Mesothelial cell of epicardium (in vitro differentiated cells): Measurements from ENCODE around the gene SPOCD1. TPM values are rescaled to one million over a fixed set of nuclear protein-coding genes. Genes with fewer than 3 reads are reported as not detected.

Source experiments
- DNase-seq, 2 experiments: peaks; one replicate each; pipeline ENCODE4 v3.0.0; 2021; ENCODE audit warnings: low spot score in 2 of 2; ENCODE audit not compliant: unreplicated experiment in 2 of 2
- H3K27ac Mint-ChIP-seq: 2 replicates; pipeline ENCODE4 v1.8.0; 2021; ENCODE audit warnings: mixed read lengths
- H3K27me3 Mint-ChIP-seq: 2 replicates; pipeline ENCODE4 v1.8.0; 2021; ENCODE audit warnings: low read depth, mixed read lengths
- H3K36me3 Mint-ChIP-seq: 2 replicates; pipeline ENCODE4 v1.8.0; 2021; ENCODE audit warnings: mixed read lengths
- H3K4me1 Mint-ChIP-seq: 2 replicates; pipeline ENCODE4 v1.8.0; 2021; ENCODE audit warnings: mixed read lengths
- H3K4me3 Mint-ChIP-seq: 2 replicates; pipeline ENCODE4 v1.8.0; 2021; ENCODE audit warnings: mild to moderate bottlenecking, moderate library complexity, mixed read lengths
- H3K9me3 Mint-ChIP-seq: 2 replicates; pipeline ENCODE4 v1.8.0; 2021; ENCODE audit warnings: mixed read lengths
- total RNA-seq: library from RNA; stranded (reverse); gene quantifications from 3 replicates; pipeline ENCODE4 v1.2.1, GENCODE V29; 2021
- TF ChIP-seq, protein P1 (sequence below): fragments of 200-600 bp; sonication (generic); IDR thresholded peaks from one replicate; pipeline ENCODE4 v1.5.0; 2021; ENCODE audit warnings: antibody characterized with exemption; ENCODE audit not compliant: unreplicated experiment

Gene SPOCD1
- total RNA-seq, 1 donor from 2014 or later, result 1.3 TPM

DNA sequence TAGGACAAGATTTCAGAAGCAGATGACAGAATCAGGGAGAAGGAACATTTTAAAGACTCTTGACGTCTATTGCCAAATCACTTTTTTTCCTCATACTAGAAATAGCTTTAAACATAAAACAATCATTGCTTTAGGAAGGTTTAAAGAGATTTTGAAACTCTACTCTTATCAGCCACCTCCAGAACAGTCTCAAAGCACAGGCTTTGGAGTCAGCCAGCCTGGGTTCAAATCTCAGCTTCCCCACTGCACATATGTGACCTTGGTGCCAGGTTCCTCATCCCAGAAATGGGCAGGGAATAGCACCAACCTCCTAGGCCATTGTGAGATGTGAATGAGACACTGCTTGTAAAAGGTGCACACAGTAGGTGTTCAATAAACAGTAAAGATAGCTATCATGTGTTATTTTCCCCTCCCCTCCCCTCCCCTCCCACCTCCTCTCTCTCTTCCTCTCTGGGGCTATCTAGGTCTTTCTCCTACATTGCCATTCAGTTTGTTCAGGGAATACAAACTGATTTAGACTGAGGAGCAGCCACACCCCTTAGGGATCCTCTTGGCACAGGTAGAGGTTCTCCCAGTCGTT, 20.6 kb downstream of the SPOCD1 start:
- H3K4me3 Mint-ChIP-seq, result no peak overlapping the region
- H3K4me1 Mint-ChIP-seq, result peaks cover 4% of the 10 kb centered on the region
- no peaks in the 10 kb centered on the region for H3K9me3 Mint-ChIP-seq
- TF ChIP-seq, protein P1, sequence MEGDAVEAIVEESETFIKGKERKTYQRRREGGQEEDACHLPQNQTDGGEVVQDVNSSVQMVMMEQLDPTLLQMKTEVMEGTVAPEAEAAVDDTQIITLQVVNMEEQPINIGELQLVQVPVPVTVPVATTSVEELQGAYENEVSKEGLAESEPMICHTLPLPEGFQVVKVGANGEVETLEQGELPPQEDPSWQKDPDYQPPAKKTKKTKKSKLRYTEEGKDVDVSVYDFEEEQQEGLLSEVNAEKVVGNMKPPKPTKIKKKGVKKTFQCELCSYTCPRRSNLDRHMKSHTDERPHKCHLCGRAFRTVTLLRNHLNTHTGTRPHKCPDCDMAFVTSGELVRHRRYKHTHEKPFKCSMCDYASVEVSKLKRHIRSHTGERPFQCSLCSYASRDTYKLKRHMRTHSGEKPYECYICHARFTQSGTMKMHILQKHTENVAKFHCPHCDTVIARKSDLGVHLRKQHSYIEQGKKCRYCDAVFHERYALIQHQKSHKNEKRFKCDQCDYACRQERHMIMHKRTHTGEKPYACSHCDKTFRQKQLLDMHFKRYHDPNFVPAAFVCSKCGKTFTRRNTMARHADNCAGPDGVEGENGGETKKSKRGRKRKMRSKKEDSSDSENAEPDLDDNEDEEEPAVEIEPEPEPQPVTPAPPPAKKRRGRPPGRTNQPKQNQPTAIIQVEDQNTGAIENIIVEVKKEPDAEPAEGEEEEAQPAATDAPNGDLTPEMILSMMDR, result no peak
- peaks cover 4% of the 10 kb centered on the region for H3K27me3 Mint-ChIP-seq
- no peak for DNase-seq
- no peaks in the 10 kb centered on the region for H3K36me3 Mint-ChIP-seq
- no peak overlapping the region for H3K27ac Mint-ChIP-seq

DNA sequence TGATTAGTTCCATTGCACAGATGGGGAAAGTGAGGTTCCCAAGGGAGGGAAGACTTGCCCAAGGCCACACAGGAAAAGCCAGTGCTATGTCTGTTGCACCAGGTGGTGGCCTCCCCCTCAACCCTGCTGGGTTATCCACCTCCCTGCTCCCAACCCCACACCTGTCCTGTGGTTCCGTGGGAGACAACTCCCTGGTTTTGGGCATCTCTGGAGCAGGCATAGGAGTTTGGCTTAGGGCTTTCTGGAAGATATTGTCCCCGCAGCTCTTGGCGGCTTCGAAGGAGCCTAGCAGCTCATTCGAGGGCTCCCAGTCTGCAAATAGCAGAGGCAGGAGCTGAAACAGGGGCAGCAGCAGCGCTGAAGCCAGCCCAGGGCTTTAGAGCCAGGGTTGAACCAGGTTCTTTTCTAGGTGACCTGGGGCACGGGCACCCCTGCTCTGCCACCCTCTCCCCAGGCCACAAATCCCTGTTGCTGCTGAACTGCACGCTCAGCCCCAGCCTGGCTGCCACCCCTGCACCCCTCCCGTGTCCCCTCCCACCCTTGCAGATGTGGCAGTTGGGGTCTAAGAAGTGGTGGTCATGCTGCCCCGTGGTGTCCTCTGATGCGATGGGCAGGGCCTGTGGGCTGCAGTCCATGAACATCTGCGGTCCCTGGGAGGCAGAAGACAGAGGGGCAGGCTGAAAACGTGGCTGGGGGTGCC, 22.1 kb downstream of the SPOCD1 start:
- H3K4me3 Mint-ChIP-seq, result no peak overlapping the region
- peaks cover 9% of the 10 kb centered on the region for H3K4me1 Mint-ChIP-seq
- no peak overlapping the region for H3K27ac Mint-ChIP-seq
- no peaks in the 10 kb centered on the region for H3K36me3 Mint-ChIP-seq
- TF ChIP-seq, protein P1, result no peak
- peaks cover 4% of the 10 kb centered on the region for H3K27me3 Mint-ChIP-seq
- H3K9me3 Mint-ChIP-seq, result no peaks in the 10 kb centered on the region
- DNase-seq, result peak; percentile 2 to 27

- Mint-ChIP-seq H3K27me3 (peaks cover 3% of the 10 kb centered on the region), H3K27ac (no peak overlapping the region), H3K36me3 (no peaks in the 10 kb centered on the region), H3K4me3 (no peak overlapping the region), H3K4me1 (peaks cover 9% of the 10 kb centered on the region), H3K9me3 (no peaks in the 10 kb centered on the region)
- peak; percentile 10 to 33 for DNase-seq
- TF ChIP-seq, protein P1, result no peak
These were observed 22.7 kb downstream of the SPOCD1 start for GRCh38 chr1:31793086-31793485.

DNA sequence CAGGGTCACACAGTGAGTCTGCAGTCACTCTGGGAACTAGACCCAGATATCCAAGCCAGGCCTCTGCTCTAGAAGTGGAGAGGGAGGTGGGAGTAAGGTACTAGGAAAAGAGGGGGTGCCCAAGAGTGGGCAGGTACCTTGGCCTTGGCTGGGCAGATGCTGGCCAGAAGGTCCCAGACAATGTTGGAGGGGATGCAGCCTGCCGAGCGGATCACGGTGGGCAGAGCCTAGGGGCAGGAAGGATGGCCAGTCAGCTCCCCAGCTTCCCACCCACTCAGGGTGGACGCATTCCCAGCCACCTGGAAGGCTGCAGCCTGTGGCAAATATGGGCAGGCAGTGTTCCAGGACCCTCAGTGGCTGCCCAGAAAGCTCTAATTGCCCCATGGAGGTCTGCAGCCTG, 23.3 kb downstream of the SPOCD1 start:
- peak; percentile 11 to 25 for DNase-seq
- TF ChIP-seq, protein P1, result no peak
- Mint-ChIP-seq H3K4me3 (no peak overlapping the region), H3K27ac (no peak overlapping the region), H3K36me3 (no peaks in the 10 kb centered on the region), H3K27me3 (peaks cover 3% of the 10 kb centered on the region), H3K9me3 (no peaks in the 10 kb centered on the region), H3K4me1 (peaks cover 14% of the 10 kb centered on the region)

DNA sequence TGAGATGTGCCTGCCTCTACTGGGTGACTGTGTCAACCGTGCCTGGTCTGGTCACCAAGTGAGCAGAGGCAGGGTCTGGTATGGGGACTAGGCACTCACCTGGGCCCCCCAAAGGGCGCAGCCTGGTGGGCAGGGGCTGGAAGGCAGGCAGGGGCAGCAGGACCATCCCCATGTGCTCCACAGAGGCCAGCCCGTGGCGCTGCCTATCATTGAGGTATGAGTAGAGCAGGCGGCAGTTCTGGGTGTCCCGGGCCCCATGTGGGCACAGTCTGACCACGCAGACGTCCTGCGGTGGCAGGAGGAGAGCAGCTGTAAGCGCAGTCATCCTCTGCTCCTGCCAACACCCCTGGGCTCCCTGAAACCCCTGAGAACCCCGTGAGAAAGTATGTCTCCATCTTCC, 23.7 kb downstream of the SPOCD1 start:
- DNase-seq, result peak in 1 of 2 experiments; percentile 6
- Mint-ChIP-seq H3K4me1 (peaks cover 14% of the 10 kb centered on the region), H3K4me3 (no peak overlapping the region), H3K27ac (no peak overlapping the region), H3K36me3 (no peaks in the 10 kb centered on the region), H3K9me3 (no peaks in the 10 kb centered on the region), H3K27me3 (peaks cover 3% of the 10 kb centered on the region)
- TF ChIP-seq, protein P1, result no peak
